Fibroblast of the aortic adventitia (primary cell): ENCODE data around the gene ZFYVE27. TPM values are rescaled to one million over a fixed set of nuclear protein-coding genes. Genes with fewer than 3 reads are reported as not detected.
"Not testable (repeated sequence)": the region's sequence is repeated elsewhere in the genome, so short reads cannot be mapped to it uniquely, and the experiment has no call there.

Experiments used
- DNase-seq: peaks from one replicate; pipeline ENCODE4 v3.0.0-alpha.2; 2010; ENCODE audit warnings: low read depth
- H3K4me3 ChIP-seq: 2 replicates; pipeline ENCODE4 v1.5.1; 2011; ENCODE audit warnings: low read depth, mild to moderate bottlenecking, control low read depth, low read length, moderate library complexity
- CTCF ChIP-seq: IDR thresholded peaks from 2 replicates; pipeline ENCODE4 v1.5.1; 2011; ENCODE audit warnings: mild to moderate bottlenecking, low read length, control low read depth, inconsistent platforms; ENCODE audit not compliant: insufficient read depth
- total RNA-seq: library from RNA; depleted of rRNA; stranded (reverse); fragments of >200 nt; gene quantifications from 2 replicates; pipeline ENCODE4 v1.2.3, GENCODE V29; 2012; ENCODE audit warnings: low replicate concordance

Gene ZFYVE27
- 14.1 and 20.4 TPM in 2 replicates for total RNA-seq

GRCh38 chr10:97736902-97737769, at the start of gene ZFYVE27:
Gene ZFYVE27 (plus strand): TSS chr10:97737128. CDS start chr10:97738478, 1,350 bp downstream.
- peak within 1 kb of the TSS; percentile 96 for H3K4me3 ChIP-seq
- no peak for TF ChIP-seq CTCF
- DNase-seq = peak; percentile 95

GRCh38 chr10:97687785-97688781, 48.8 kb upstream of the ZFYVE27 start:
- DNase-seq = peak; percentile 88
- TF ChIP-seq CTCF = peak; percentile 16
- H3K4me3 ChIP-seq = no peak overlapping the region

- DNase-seq = peak; percentile 100
- TF ChIP-seq CTCF = no peak
- H3K4me3 ChIP-seq = no peak overlapping the region
Observed at GRCh38 chr10:97689559-97690020, 47.3 kb upstream of the ZFYVE27 start.

- DNase-seq = no peak
- no peak for TF ChIP-seq CTCF
- no peak overlapping the region for H3K4me3 ChIP-seq
Observed at GRCh38 chr10:97690133-97690532, 46.8 kb upstream of the ZFYVE27 start.

- H3K4me3 ChIP-seq, DNase-seq: not testable (repeated sequence)
Observed at GRCh38 chr10:97698072-97698655, 38.8 kb upstream of the ZFYVE27 start.

GRCh38 chr10:97701438-97702069, 35.4 kb upstream of the ZFYVE27 start:
- TF ChIP-seq CTCF = peak; percentile 99
- peak; percentile 90 for DNase-seq
- H3K4me3 ChIP-seq = no peak overlapping the region
